HG02970 (cell line): ENCODE measurements around the gene MRTO4.

Experiments used
- ATAC-seq: cut with Tn5 transposase; IDR thresholded peaks from one replicate; pipeline ENCODE4 v1.9.1; 2021; ENCODE audit warnings: mild to moderate bottlenecking, moderate library complexity, moderate number of reproducible peaks; ENCODE audit not compliant: unreplicated experiment, low FRiP score

Gene MRTO4

DNA sequence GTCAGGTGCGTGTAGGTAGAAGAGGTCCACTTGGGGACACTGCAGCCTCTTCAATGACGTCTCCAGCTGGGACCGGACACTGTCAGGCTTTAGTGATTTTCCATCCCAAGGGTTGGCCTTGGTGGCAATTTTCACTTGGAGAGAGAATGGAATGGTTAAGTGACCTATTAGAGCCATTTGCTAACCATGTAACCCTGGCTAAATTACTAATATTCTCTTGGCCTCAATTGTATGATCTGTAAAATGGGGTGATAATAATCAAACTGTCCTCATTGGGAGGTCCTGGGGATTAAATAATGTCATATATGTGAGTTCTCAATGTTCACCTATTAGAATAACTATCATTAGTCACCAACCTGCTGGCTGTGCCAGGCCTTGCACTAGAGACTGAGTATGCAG lies 56.9 kb downstream of the MRTO4 start:
- ATAC-seq, result no peak

- no peak for ATAC-seq
Observed at GRCh38 chr1:19309123-19309813, 57.7 kb downstream of the MRTO4 start.
